ENCODE measurements around the gene BAG5. TPM values are rescaled to one million over a fixed set of nuclear protein-coding genes. Genes with fewer than 3 reads are reported as not detected.

BAG5 gene
- total and polyA plus RNA-seq, 8 donors: 4.3 to 207 (median 11.6) TPM

GRCh38 chr14:103538291-103539055 is 24.0 kb downstream of the BAG5 start:
- peak; percentile 43 to 56 for DNase-seq
- Histone ChIP-seq H3K27ac (peak overlapping the region; percentile 18 to 83 (median 53)), H3K36me3 (peaks cover 5 to 30% (median 28%) of the 10 kb centered on the region in 4 donors), H3K4me1 (peaks cover 58 to 84% (median 70%) of the 10 kb centered on the region in 4 donors), H3K9me3 (no peaks in the 10 kb centered on the region), H3K27me3 (peaks cover 0 to 7% (median 0%) of the 10 kb centered on the region in 3 donors), H3K4me3 (no peak overlapping the region)
- TF ChIP-seq POLR2AphosphoS5 (IDR thresholded peaks at IDR 0.05): peak in 1 of 3 donors; percentile 10
- TF ChIP-seq EP300 (IDR thresholded peaks at IDR 0.05): no peak
- intact Hi-C loops (cut with DNase I; ENCODE audit: low total_unique reads): no loop called here
- WGBS, 5 donors: 20 to 51% (median 33%) methylated on average over 15 to 30 of the region's 30 CpGs

GRCh38 chr14:103537175-103537990 is 25.1 kb downstream of the BAG5 start:
- TF ChIP-seq EP300 (IDR thresholded peaks at IDR 0.05) (no peak), POLR2A (IDR thresholded peaks at IDR 0.05) (no peak), POLR2AphosphoS5 (IDR thresholded peaks at IDR 0.05) (no peak)
- Histone ChIP-seq H3K27ac (peak overlapping the region in 4 of 5 donors; percentile 50 to 83 (median 75)), H3K27me3 (peaks cover 0 to 6% (median 0%) of the 10 kb centered on the region in 3 donors), H3K4me3 (no peak overlapping the region), H3K36me3 (peaks cover 5 to 40% (median 39%) of the 10 kb centered on the region in 4 donors), H3K9me3 (no peaks in the 10 kb centered on the region), H3K4me1 (peaks cover 47 to 84% (median 65%) of the 10 kb centered on the region in 4 donors)
- 67 to 77% (median 72%) methylated on average over 13 to 18 of the region's 18 CpGs for WGBS, 5 donors
- DNase-seq: no peak
- intact Hi-C loops (cut with DNase I; ENCODE audit: low total_unique reads): no loop called here

- TF ChIP-seq EP300 (IDR thresholded peaks at IDR 0.05) (no peak), CTCF (IDR thresholded peaks at IDR 0.05) (no peak), POLR2A (IDR thresholded peaks at IDR 0.05) (no peak), POLR2AphosphoS5 (IDR thresholded peaks at IDR 0.05) (no peak)
- DNase-seq: no peak
- H3K4me1 ChIP-seq: peaks cover 41 to 84% (median 61%) of the 10 kb centered on the region in 4 donors
- 76 to 80% (median 80%) methylated on average over 8 to 9 of the region's 9 CpGs for WGBS, 5 donors
- peak overlapping the region in 4 of 5 donors; percentile 73 to 83 (median 78) for H3K27ac ChIP-seq
- no peak overlapping the region for H3K4me3 ChIP-seq
- H3K36me3 ChIP-seq: peaks cover 5 to 46% (median 45%) of the 10 kb centered on the region in 4 donors
- H3K27me3 ChIP-seq: no peaks in the 10 kb centered on the region
- intact Hi-C loops (cut with DNase I; ENCODE audit: low total_unique reads): no loop called here
- no peaks in the 10 kb centered on the region for H3K9me3 ChIP-seq
These were observed 25.8 kb downstream of the BAG5 start for GRCh38 chr14:103536693-103537092.

GRCh38 chr14:103535891-103536565 is 26.4 kb downstream of the BAG5 start:
- H3K4me3 ChIP-seq: no peak overlapping the region
- no peaks in the 10 kb centered on the region for H3K27me3 ChIP-seq
- WGBS, 5 donors: 75 to 92% (median 83%) methylated on average over 9 to 11 of the region's 11 CpGs
- peaks cover 5 to 52% (median 48%) of the 10 kb centered on the region in 4 donors for H3K36me3 ChIP-seq
- no peaks in the 10 kb centered on the region for H3K9me3 ChIP-seq
- peak overlapping the region in 4 of 5 donors; percentile 73 to 83 (median 78) for H3K27ac ChIP-seq
- no peak for DNase-seq
- H3K4me1 ChIP-seq: peaks cover 41 to 84% (median 61%) of the 10 kb centered on the region in 4 donors
- intact Hi-C loops (cut with DNase I; ENCODE audit: low total_unique reads): no loop called here
- TF ChIP-seq POLR2A (IDR thresholded peaks at IDR 0.05) (no peak), POLR2AphosphoS5 (IDR thresholded peaks at IDR 0.05) (no peak), EP300 (IDR thresholded peaks at IDR 0.05) (no peak), CTCF (IDR thresholded peaks at IDR 0.05) (no peak)

Data from stomach (tissue), 9 donors.